Fibroblast of the aortic adventitia (primary cell): ENCODE data around the gene DCP1A. TPM values are rescaled to one million over a fixed set of nuclear protein-coding genes. Genes with fewer than 3 reads are reported as not detected.
"Not testable (repeated sequence)": the region's sequence is repeated elsewhere in the genome, so short reads cannot be mapped to it uniquely, and the experiment has no call there.

Experiments used
- DNase-seq: peaks from one replicate; pipeline ENCODE4 v3.0.0-alpha.2; 2010; ENCODE audit warnings: low read depth
- H3K4me3 ChIP-seq: 2 replicates; pipeline ENCODE4 v1.5.1; 2011; ENCODE audit warnings: low read depth, mild to moderate bottlenecking, control low read depth, low read length, moderate library complexity
- CTCF ChIP-seq: IDR thresholded peaks from 2 replicates; pipeline ENCODE4 v1.5.1; 2011; ENCODE audit warnings: mild to moderate bottlenecking, low read length, control low read depth, inconsistent platforms; ENCODE audit not compliant: insufficient read depth
- total RNA-seq: library from RNA; depleted of rRNA; stranded (reverse); fragments of >200 nt; gene quantifications from 2 replicates; pipeline ENCODE4 v1.2.3, GENCODE V29; 2012; ENCODE audit warnings: low replicate concordance

DCP1A gene
- total RNA-seq, 1 donor: 16.4 TPM

- no peak overlapping the region for H3K4me3 ChIP-seq
- DNase-seq: peak; percentile 59
- TF ChIP-seq CTCF: peak; percentile 12
These were observed 3.3 kb upstream of the DCP1A start for GRCh38 chr3:53350652-53351051.

- DNase-seq: not testable (repeated sequence)
These were observed 775 bp upstream of the DCP1A start for GRCh38 chr3:53348118-53348517.

DNA sequence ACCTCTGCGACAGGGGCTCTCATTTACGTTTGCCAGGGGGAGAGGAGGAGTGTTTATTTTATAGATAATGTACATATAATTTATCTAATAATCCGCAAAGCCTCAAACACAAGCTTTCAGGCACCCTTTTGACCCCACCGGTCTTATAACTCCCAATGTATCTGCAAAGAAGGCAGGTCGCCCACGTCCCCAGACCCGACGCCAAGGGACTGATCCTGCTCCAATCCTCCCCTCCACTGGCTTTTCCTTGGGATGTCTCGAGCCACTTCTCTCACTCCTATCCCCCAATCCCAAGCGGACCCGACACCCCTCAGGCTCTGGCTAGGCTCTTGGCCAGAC is 452 bp downstream of the DCP1A start:
- DNase-seq: no peak
- peak overlapping the region; percentile 97 for H3K4me3 ChIP-seq
- TF ChIP-seq CTCF: no peak

More at GRCh38 chr3:53348118-53348517, 775 bp upstream of the DCP1A start:
- peak overlapping the region; percentile 69 for H3K4me3 ChIP-seq

GRCh38 chr3:53346514-53346913 is 829 bp downstream of the DCP1A start:
- TF ChIP-seq CTCF: no peak
- peak overlapping the region; percentile 97 for H3K4me3 ChIP-seq
- no peak for DNase-seq

DNA sequence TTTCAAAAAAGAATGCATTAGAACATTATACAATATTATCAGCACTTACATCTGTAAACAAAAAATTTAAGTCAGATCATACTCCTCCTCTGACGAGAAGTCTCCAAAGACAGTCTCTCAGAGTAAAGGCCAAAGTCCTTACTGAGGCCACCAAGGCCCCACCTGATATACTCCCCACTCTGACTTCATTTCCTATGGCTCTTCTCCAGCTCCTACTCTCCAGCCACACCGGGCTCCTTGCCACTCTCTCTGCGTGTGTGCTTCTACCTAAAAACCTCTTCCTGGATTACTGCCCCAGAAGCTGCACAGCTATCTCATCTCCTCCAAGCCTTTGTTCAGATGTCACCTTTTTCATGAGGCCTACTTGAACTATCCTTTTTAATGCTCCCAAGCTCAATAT is 5.0 kb downstream of the DCP1A start:
- no peak for TF ChIP-seq CTCF
- H3K4me3 ChIP-seq: no peak overlapping the region
- peak; percentile 57 for DNase-seq

GRCh38 chr3:53337167-53337940 is 10.0 kb downstream of the DCP1A start:
- no peak for TF ChIP-seq CTCF
- DNase-seq: peak; percentile 70
- no peak overlapping the region for H3K4me3 ChIP-seq

DNA sequence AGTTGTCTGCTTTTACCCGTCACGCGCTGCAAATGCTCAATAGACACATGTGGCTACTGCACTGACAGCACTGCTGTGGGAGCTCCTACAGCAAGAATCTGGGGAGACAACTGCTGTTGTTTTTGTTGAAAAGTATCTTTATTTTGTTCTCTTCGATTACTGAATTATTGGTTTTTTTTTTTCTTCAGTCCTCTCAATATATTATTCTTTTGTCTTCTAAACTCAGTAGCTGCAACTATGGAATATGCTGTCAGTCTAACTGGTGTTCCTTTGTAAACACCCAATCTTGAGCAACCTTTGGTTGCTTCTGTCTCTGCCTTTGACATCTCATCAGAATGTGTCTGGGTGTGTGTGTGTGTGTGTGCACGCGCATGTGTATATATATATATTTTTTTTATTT is 12.6 kb downstream of the DCP1A start:
- no peak overlapping the region for H3K4me3 ChIP-seq
- DNase-seq: no peak
- no peak for TF ChIP-seq CTCF
